ENCODE results near the gene SFMBT1.

The SFMBT1 gene

DNA sequence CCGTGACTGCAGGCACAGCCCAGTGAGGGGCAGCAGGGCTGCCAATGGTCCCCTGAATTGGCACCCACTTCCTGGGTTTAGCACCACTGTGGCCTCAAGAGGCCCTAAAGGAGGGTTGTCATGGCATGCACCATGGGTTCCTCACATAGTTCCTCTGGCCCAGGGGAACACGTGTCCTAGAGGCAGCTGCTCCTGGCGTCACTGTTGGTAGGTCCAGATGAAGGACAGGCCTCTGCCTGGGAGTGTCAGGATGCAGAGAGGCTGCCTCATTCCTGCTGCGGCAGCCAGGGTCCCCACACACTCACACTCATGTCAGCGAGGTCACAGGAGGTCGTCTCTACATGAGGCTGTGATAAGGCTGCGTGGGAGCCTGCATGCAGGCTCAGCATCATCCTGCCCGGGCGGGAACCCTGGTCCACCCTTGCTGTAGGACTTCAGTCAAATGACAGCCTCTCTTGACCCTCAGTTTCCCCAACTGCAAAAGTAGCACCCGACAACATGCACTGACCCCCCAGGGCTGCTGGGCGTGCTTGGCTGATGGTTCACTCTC lies 26.1 kb upstream of the SFMBT1 start:
- Histone ChIP-seq H3K27ac (ENCODE audit: low read depth, low read length) (no peak overlapping the region), H3K9me2 (replicated peaks; ENCODE audit: control insufficient read depth, low read length) (no peaks in the 10 kb centered on the region), H3F3A (ENCODE audit: control insufficient read depth, insufficient read depth) (no peaks in the 10 kb centered on the region), H3K27me3 (ENCODE audit: control insufficient read depth, low read length) (no peaks in the 10 kb centered on the region), H3K79me2 (ENCODE audit: control insufficient read depth, low read length) (no peaks in the 10 kb centered on the region), H3K4me1 (ENCODE audit: control insufficient read depth, low read length) (peaks cover 18% of the 10 kb centered on the region), H4K20me1 (ENCODE audit: control insufficient read depth, insufficient read depth, low read depth, low read length) (no peaks in the 10 kb centered on the region), H3K4me2 (ENCODE audit: low read length) (peak overlapping the region; percentile 87), H3K9me3 (ENCODE audit: control insufficient read depth, insufficient read depth, low read length) (no peaks in the 10 kb centered on the region), H3K4me3 (ENCODE audit: low read length) (peak overlapping the region; percentile 79), H3K36me3 (ENCODE audit: control insufficient read depth, low read length) (no peaks in the 10 kb centered on the region)
- TF ChIP-seq, protein P1, sequence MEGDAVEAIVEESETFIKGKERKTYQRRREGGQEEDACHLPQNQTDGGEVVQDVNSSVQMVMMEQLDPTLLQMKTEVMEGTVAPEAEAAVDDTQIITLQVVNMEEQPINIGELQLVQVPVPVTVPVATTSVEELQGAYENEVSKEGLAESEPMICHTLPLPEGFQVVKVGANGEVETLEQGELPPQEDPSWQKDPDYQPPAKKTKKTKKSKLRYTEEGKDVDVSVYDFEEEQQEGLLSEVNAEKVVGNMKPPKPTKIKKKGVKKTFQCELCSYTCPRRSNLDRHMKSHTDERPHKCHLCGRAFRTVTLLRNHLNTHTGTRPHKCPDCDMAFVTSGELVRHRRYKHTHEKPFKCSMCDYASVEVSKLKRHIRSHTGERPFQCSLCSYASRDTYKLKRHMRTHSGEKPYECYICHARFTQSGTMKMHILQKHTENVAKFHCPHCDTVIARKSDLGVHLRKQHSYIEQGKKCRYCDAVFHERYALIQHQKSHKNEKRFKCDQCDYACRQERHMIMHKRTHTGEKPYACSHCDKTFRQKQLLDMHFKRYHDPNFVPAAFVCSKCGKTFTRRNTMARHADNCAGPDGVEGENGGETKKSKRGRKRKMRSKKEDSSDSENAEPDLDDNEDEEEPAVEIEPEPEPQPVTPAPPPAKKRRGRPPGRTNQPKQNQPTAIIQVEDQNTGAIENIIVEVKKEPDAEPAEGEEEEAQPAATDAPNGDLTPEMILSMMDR (IDR thresholded peaks at IDR 0.05; ENCODE audit: low read depth, low read length, poor library complexity, severe bottlenecking), result no peak
- TF ChIP-seq EZH2phosphoT487 (IDR thresholded peaks at IDR 0.05; ENCODE audit: borderline replicate concordance, low read length), result no peak

DNA sequence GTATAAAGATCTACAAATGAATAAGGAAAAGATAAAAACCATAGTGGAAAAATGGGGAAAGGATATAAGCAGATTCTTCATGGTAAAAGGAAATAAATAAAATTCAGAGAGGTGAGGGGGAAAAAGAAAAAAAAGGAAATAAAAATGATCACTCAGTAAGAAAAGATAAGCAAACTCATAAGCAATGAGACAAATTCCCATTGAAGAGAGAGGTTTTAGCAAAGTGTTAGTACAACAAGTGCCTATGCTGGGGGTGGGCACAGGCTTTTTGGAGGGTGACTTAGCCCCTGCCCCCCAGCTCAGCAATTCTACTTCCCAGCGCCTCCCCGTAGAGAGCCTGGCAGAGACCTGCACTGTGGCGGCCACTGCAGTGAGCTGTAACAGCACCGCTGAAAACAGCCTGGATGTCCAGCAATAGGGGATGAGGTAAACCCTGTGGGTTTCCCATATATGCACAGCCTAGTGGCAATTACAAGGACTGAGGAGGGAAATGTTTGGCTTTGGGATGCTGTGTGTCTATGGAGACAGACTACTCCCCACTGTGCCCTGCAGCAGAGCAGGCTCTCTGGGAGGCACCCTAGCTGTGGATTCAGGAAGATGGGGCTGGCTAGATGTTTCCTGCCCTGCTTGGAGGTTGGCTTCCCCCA lies 23.7 kb upstream of the SFMBT1 start:
- H3K9me2 ChIP-seq (replicated peaks; ENCODE audit: control insufficient read depth, low read length), result no peaks in the 10 kb centered on the region
- no peaks in the 10 kb centered on the region for H3K79me2 ChIP-seq (ENCODE audit: control insufficient read depth, low read length)
- TF ChIP-seq EZH2phosphoT487 (IDR thresholded peaks at IDR 0.05; ENCODE audit: borderline replicate concordance, low read length), result no peak
- TF ChIP-seq, protein P1 (IDR thresholded peaks at IDR 0.05; ENCODE audit: low read depth, low read length, poor library complexity, severe bottlenecking), result no peak
- no peaks in the 10 kb centered on the region for H3K36me3 ChIP-seq (ENCODE audit: control insufficient read depth, low read length)
- H4K20me1 ChIP-seq (ENCODE audit: control insufficient read depth, insufficient read depth, low read depth, low read length), result no peaks in the 10 kb centered on the region
- no peaks in the 10 kb centered on the region for H3K9me3 ChIP-seq (ENCODE audit: control insufficient read depth, insufficient read depth, low read length)
- peaks cover 3% of the 10 kb centered on the region; the same call in 1 of the 2 replicates for H3K27me3 ChIP-seq (ENCODE audit: control insufficient read depth, low read length)
- H3K4me2 ChIP-seq (ENCODE audit: low read length), result no peak overlapping the region
- H3K4me3 ChIP-seq (ENCODE audit: low read length), result no peak overlapping the region
- no peak overlapping the region for H3K27ac ChIP-seq (ENCODE audit: low read depth, low read length)
- peaks cover 18% of the 10 kb centered on the region for H3K4me1 ChIP-seq (ENCODE audit: control insufficient read depth, low read length)
- no peaks in the 10 kb centered on the region for H3F3A ChIP-seq (ENCODE audit: control insufficient read depth, insufficient read depth)

DNA sequence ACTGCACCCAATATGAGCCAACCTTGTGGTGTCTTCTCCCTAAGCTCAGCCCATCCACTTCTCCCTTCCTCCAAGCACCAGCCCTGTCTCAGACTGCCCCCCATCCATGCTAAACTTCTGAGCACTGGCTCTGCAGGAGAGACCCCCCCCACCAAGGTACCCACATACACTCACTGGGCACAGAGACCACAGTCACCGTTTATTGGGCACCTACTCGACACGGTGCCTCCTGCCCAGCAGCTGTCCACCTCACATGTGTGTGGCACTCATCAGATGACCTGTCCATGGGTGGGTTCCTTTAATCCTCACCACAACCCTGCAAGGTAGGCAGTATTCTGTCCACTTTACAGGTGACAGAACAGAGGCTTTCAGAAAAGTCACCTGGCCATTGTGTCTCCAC lies 22.3 kb upstream of the SFMBT1 start:
- H3K4me2 ChIP-seq (ENCODE audit: low read length), result no peak overlapping the region
- no peak overlapping the region for H3K4me3 ChIP-seq (ENCODE audit: low read length)
- no peaks in the 10 kb centered on the region for H3K36me3 ChIP-seq (ENCODE audit: control insufficient read depth, low read length)
- no peaks in the 10 kb centered on the region for H3K79me2 ChIP-seq (ENCODE audit: control insufficient read depth, low read length)
- TF ChIP-seq EZH2phosphoT487 (IDR thresholded peaks at IDR 0.05; ENCODE audit: borderline replicate concordance, low read length), result no peak
- TF ChIP-seq, protein P1 (IDR thresholded peaks at IDR 0.05; ENCODE audit: low read depth, low read length, poor library complexity, severe bottlenecking), result no peak
- H3K27me3 ChIP-seq (ENCODE audit: control insufficient read depth, low read length), result peaks cover 4% of the 10 kb centered on the region; the same call in 1 of the 2 replicates
- no peaks in the 10 kb centered on the region for H3K9me2 ChIP-seq (replicated peaks; ENCODE audit: control insufficient read depth, low read length)
- H3K27ac ChIP-seq (ENCODE audit: low read depth, low read length), result no peak overlapping the region
- no peaks in the 10 kb centered on the region for H3K9me3 ChIP-seq (ENCODE audit: control insufficient read depth, insufficient read depth, low read length)
- no peaks in the 10 kb centered on the region for H4K20me1 ChIP-seq (ENCODE audit: control insufficient read depth, insufficient read depth, low read depth, low read length)
- H3F3A ChIP-seq (ENCODE audit: control insufficient read depth, insufficient read depth), result no peaks in the 10 kb centered on the region
- H3K4me1 ChIP-seq (ENCODE audit: control insufficient read depth, low read length), result peaks cover 11% of the 10 kb centered on the region
